Measurements from ENCODE around the gene HIRA.
"Not testable (repeated sequence)": the region's sequence is repeated elsewhere in the genome, so short reads cannot be mapped to it uniquely, and the experiment has no call there.

The HIRA gene

DNA sequence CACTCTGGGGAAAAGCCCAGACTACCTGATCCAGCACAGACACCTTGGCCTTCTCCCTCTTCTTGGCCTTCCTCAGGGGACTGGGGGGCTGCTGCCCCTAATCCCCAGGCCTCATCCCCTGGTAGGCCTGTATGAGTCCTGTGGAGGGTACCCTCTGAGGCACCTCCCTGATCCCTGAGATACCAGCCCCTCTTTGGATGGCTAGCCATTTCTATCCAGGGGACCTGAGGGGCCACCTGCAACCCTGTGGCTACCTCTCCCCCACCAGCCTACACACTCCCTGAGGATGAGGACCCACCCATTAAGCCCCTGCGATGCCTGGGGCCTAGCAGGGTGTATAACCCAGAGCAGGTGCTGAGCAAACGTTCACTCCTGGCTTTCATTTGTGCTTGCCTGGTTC, 54.6 kb downstream of the HIRA start:
- DNase-seq: no peak

DNA sequence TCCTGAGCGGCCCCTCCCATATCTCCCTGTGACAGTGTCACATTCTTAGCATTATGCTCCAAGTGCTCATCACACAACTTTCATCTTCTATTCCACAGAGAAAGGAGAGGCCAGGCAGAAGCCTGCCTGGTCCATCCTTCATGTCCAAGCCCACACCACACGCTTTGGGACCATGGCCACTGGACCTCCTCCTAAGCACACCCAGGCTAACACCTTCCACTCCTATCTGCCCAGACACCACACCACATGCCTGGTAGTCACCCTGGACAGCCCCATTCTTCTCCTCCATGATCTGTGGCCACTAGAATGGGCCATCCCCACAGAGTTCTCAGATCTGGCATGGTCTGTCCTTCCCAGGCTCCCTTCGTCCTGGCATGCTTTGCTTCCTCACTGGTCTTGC, 55.3 kb downstream of the HIRA start:
- no peak for DNase-seq

DNA sequence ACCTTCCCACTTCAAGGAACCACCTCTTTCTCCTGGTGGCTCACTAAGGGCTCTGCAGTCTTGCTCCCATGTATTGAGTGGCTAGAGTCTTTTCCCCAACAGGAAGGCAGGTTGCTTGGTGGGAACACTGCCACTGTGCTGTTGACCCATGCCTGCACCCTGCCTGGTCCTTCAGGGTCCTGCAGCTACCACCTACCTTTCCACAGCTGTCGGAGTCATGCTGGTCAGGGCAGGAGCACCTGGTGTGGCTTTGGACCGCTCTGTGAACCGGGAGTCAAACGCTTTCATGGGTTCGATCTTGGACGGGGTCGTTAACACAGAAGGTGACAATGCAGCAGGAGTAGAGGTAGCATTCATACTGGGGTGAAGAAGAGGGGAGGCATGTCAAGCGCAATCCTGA, 56.1 kb downstream of the HIRA start:
- no peak for DNase-seq

DNA sequence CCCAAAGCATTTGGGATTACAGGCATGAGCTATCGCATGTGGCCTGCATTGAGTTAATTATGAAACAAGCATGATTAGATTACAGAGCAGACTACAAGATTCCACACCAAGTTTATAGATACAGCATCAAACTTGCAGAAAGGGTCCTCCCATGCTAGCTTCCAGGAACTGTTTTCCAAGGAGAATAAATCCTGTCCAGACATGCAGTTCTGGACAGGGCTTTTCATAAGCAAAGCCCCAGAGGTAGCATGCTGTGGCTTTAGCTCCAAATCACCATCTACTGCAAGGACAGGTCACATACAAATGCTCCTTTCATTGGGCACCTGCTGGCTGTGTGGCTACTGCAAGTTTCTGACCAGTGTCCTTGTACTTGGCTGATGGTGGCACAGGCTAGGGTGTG, 57.1 kb downstream of the HIRA start:
- DNase-seq: no peak

DNA sequence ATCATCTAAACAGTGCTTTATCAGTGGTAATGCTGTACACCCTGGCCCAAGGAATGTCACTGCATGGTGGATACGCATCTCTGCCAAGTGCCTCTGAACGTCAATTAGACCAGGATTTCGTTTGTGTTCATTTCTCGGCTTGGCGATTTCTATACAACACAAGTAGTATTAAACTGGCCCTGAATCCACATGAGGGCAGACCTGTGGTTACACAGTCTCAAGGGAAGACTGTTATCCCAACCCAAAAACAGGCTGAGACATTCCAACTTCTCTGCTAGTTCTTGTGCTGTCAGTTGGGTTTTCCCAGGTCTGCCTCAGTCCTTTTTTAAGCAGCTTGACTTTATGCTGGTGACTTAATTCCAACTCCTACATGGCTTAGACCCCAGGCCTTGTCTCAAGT, 58.1 kb downstream of the HIRA start:
- DNase-seq: no peak

DNA sequence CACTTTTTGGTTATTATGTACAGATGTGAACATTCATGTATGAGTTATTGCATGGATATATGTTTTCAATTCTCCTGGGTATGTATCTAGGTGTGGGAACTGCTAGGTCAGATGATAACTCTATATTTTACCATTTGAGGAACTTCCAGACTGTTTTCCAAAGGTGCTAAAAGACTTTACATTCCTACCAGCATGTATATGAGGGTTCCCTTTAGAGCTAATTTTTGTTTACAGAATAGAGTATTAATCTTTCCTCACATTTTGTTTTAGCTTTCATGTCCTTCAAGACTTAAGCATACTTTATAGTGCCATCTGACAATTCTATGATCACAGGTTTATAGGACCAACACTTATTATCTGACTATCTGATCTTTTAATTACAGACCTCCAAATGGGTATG, 59.6 kb downstream of the HIRA start:
- DNase-seq: no peak

DNA sequence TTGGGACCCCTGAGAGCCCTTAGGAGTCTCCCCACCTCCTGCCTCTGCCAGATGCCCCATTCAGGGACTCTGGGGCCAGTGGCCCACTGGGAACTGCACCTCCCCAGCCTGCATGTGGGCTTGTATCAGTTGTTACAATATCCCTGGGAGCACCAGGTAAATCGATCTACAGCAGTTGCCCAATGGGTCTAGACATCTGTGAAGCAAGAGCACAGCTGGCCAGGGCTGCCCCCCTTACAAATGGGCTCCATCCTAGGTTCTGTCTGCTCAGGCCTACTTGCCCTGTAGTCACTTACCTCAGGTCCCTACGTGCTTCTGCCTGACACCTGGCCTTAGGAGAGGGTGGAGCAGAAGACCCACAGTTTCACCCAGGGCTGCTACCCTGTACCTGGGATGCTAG, 62.7 kb downstream of the HIRA start:
- DNase-seq: no peak

DNA sequence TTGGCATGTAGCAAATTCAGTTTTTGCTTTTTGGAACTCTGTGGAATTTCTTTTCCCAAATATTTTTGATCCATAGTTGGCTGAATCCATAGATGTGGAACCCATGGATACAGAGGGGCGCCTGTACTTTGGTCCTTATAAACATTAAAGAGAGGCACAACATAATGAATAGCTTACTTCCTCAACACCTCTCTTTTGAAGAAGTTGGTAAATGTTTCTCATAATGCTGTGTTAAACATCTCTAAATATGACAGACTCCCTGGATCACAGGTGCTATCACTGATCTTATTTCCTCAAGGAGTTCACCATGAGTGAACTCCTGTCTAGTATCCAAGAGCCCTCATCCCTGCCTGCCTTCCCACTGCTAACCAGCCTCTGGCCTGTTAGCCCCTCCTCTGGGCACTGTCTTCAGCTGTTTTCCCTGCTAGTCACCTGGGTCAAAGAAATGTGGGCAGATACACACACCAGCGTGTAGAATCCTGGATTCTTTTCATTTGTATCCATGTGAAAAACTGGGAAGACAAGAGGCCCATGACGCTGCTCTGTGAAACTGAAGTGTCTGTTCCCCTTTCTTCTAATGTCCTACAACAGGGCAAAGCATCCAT, 63.7 kb downstream of the HIRA start:
- DNase-seq: no peak

DNA sequence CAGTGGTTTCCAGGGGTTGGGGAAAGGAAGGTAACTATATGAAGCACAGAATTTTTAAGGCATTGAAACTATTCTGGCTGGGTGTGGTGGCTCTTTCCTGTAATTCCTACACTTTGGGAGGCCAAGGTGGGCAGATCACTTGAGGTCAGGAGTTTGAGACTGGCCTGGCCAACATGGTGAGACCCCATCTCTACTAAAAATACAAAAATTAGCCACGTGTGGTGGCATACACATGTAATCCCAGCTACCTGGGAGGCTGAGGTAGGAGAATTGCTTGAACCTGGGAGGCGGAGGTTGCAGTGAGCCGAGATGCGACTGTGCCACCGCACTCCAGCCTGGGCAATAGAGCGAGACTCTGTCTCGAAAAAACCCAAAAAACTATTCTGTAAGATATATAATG, 68.0 kb downstream of the HIRA start:
- not testable (repeated sequence) for DNase-seq

DNA sequence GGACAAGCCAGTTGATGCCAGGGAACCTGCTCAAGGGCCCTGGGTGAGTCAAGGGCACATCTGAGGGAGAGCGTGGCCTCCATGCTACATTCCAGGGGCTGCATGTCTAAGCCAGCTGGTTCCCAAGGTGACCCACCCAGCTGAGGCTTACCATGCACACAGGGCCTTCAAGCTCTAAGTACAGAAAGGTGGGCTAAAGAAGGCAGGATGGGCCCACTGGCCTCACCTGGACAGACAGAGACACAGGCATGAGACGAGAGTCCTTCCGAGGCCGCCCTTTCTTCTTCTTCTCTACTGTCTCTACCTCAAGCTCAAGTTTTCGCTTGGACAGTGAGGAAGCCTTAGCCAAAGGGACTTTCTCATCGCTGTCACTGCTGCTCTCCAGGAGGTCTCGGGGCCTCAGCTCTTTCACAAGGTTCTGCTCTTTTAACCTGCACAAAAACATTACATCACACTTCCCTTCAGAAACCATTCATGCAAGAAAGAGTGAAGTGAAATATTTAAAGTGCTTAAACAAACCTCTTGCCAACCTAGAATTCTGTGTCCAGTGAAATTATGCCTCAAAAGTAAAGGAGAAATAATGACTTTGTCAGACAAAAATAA, 69.9 kb downstream of the HIRA start:
- no peak for DNase-seq

DNA sequence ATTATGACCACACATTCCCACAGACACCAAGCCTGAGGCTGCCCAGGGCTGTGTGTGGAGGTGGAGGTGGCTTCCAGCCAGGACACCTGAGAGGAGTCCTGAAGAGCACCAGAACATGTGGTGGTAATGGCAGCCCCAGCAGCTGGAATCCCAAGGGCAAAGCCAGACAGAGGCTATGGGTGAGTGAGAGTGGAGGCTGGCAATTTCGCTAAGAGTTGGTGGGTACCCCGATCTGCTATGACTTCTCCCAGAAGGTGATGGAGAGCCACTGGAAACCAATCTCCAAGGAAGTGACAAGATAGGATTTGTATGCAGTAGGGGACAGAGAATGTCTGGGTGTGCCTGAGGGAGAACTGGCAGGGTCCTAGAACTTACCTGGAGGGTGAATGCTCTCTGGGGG, 70.7 kb downstream of the HIRA start:
- no peak for DNase-seq

DNA sequence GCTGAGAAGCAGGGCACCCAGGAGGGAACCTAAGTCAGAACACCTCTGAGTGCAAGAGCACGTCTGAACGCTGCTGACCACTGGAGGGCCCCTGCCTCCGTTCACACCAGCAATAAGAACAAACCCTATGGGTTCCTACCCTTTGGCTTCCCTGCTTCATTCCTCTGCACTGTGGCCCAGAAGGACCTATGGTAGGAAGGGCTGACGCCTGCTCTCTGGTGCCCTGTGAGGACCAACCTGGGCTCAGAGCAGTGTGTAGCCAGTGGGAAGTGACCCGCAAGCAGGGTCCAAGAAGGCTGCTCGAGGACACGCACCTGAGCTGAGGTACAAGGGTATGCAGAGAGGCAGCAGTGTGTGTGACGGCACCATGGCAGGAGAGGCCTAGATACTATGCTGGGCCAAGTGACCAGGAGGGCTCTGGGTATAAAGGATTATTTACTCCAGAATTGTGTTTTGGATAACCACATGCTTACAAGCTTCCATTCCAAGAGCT, 71.2 kb downstream of the HIRA start:
- no peak for DNase-seq

DNA sequence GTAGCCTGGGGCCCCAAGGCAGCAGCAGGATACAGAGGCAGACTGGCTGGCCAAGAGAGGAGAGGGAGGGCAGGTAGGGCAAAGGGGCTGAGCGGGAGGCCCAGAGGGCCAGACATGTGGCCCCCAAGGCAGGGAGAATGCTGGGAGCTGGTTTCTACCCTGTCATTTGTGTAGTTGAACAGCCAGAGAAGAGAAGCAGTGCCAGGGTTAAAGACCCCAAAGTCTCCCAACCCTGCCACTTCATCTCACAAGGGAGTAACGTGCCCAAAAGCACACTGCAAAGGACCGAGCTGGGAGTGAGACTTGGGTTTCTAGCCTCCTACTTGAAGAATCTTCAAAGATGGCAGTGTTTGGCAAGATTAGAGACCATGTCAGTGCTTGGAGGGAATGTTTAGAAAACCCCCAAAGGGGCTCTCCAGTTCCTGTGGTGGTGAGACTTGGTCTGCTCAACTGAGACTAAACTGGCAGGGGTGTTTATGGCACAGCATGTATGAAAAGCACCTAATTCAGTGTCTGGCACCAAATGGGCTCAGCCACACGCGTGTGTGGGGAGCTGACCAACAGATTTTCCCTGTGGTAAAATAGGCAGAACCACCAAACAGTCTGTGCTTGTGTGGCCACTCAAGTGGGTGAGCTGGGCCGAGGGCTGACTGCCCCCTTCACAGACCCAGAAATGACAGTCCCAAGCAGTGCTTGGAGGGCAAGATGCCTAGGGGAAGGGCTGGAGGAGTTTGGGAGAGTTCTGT, 71.8 kb downstream of the HIRA start:
- no peak for DNase-seq

DNA sequence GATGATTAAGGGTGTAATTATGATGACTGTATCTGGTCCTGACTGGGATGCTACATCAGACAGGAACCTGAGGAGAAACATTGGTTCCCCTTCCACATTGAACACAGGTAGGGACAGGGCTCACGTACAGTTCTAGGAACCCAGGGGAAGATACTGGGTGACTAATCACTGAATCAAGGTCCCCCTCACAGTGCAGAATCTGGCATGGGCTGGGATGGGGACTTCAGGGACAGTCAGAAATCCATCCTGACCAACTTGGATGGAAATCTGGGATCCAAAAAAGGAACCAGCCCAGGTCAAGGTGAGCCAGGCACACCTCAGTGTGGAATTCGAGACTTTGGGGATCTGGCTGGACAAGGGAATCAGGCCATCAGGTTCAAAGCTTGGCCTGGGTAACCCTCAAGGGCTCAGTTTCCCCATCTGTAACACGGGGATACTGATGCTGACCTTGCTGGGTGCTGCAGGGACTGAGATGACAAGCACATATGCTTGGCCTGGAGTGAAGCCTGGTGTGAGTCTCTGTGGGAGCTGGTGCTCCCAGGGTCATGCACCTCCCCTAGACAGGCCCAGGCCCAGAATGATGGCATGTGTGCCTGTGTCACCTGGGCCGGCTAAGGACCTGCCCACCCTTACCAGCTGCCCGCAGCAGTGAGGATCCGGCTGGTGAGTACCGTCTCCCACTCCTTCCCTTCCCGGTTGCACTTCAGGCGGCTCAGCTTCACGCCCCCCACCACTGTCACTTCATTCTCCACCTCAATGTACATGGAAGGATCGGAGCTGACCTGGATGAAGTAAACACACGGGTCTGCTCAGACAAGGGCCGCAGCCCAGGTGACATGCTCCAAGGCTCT, 72.6 kb downstream of the HIRA start:
- DNase-seq: no peak

DNA sequence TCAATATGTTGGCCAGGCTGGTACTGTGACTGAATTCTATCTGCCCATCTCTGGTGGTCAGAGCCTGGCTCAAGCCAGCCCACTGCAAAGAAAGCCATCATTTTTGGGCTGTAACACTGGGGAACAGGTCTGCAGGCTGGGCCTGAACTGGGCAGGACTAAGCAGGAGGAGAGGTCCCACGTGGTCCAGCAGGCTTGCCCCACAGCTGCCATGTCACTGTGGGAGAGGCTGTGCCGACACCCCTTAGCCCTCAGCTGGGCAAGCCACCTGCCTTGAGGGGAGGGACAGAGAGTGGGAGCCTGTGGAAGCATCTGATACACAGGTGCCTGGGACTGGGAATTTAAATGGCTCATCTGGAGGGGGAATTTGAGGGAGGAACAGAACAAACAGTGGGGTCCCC, 73.3 kb downstream of the HIRA start:
- no peak for DNase-seq

DNA sequence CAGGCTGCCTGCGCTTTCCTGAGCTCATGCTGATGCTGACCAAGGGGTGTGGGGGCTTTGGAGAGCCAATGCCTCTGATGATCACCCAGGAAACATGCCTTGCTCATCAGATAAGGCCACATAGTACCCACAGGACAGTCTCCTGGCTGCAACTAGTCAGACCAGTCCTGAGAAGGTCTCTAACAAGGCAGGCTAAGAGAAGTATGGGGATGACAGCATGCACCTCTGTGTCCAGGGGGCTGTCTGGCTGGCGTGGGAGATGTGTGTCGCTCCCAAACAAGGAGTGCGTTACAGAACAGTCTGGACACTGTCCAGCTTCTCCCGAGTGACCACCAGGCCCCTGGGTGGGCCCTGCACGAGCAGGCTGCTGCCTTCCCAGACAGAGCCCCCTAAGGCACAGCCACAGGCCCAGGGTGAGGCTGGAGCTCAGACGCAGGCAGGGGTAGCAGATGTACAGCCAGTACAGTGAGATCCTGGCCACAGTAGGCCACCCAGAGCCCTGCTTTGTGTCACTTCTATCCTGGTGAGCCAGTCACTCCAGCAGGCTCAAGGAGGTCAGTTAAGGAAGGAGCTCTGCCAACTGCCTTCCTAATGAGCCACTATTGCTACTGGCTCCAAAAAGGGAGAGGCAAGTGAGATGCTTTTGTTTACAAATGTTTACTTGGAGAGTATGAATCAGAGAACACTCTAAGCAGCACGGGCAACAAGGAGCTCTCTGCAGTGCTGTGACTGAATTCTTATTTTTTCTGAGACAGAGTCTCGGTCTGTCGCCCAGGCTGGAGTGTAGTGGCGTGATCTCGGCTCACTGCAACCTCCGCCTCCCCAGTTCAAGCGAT, 74.0 kb downstream of the HIRA start:
- no peak for DNase-seq

DNA sequence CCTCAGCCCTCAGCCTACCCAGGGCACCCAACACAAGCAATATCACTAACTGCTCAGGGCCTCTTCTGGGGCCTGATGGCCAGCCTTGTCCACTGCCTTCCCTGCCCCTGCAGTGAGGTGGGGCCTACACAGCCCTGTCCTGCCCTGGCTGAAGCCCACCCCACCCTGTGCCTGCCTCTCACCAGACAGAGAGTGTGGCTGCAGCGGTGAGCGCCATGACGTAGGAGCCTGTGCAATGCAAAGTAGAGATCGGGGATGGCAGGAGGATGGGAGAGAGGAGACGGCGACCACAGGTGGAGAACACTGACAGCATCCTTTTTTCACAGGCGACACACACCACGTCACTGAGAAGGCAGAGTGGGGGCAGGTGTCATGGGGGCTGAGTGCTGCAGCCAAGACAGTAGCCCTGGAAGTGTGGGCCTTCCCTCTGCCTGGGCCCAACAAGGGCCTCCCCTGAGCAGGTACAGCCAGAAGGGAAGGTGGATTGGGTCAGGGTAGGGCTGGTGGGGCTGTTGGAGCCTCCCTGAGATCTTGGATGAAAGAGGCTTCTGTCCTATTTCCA, 74.7 kb downstream of the HIRA start:
- DNase-seq: no peak

DNA sequence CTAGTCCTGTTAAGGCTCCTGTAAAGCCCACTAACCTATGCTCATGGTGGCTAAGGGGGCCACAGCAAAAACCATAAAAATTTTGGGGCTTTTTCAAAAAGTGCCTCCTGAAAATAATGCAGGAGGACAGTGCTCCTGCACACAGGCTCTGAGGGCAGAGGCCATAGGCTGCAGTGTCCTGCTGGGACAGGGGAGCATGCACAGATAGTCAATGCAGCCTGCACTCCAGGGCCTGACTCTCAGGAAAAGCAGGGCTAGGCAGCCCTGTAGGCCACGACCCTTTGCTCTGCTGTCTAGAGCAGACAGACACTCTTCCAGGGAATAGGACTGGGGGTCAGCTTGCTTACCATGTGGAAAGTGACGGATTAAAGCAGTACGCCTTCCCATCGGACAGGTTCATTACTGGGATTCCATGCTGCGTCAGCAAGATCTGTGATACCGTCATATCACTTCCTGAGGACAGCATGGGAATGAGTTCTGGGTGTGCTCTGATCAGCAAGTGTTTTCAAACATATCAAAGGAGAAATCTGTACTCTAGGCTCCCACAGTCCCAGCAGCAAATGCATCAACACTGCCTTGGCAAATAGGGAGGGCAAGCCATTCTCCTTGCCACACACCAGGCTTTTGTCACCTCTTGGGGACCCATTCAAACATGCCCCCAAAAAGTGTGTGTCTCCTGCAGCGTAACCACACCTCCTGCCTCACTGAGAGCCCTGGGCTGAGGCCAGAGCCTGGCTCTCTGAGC, 75.9 kb downstream of the HIRA start:
- no peak for DNase-seq

DNA sequence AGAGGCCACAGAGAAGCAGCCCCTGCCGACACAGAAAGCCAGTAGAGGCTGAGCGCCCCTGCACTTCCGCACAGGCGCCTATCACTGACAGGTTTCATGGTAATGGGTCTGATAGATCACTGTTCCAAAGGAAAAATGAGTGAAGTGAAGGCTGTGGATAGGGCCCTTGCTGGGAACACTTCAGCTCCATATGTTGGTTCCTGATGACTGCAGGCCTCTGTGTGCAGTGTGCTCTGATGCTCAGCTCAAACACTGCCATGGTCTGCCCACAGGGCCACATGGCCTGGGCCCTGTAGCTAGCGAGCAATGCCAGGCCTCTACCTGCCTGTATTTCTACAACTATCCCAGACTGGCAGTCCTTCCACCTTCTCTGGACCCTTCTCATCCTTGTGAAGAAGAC, 77.3 kb downstream of the HIRA start:
- DNase-seq: no peak

DNA sequence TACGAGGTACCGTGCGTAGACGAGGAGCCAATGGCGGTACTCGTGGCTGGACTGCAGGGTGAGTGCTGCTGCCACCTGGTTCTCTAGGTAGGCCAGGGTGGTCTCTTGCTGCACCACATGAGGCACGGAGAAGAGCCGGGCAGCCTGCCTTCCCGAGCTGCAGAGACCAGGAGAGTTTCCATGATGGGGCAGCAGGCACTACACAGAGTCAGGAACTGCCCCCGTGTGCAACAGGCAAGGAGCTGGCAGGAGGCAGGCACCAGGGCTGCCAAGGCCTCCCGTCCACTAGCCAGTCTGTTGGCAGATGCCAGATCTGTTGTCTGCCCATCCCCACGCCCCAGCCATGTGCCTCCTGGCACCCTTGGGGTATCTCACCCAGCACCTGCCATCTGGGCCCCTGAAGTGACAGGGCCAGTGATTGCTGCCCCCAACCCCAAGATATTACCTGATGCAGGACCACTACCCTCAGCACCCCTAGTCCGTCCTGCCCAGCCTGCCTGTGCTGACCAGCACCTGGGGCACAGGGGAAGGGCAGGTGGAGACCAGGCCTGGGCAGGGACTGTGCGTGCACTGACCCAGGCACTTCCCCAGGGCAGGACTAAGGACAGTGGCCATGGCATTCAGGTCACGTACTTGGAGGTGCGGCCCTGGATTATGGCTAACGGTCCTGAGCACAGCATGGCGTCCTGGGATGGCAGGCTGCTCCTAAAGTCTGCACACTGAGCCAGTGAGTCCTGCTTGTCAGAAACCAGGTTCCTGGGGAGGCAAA, 78.0 kb downstream of the HIRA start:
- no peak for DNase-seq

DNA sequence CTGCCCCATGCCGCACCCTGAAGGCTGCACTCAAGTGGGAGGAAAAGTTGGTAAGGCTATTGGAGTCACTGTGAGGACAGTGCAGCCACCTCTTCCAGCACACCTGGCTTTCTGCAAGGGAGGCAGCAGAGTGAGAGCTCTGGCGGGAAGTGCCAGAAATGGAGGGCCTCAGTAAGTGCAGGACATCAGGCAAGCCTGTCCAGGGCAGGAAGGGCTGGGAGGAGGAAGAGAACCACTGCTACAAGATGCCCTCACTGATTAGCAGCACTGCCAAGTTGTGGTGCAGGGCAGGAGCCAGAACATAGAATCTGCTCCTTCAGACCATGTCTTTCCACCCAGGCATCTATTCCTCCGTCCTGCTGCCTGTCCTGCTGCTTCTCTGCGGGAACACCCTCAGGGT, 78.8 kb downstream of the HIRA start:
- DNase-seq: no peak
